Smooth muscle cell (in vitro differentiated cells): ENCODE results near the gene ACO2. TPM values are rescaled to one million over a fixed set of nuclear protein-coding genes. Genes with fewer than 3 reads are reported as not detected.
A peak's percentile ranks its signal among the peaks of the same experiment; 100 is the strongest.

Experiments
- DNase-seq: peaks from one replicate; lab custom pipeline; 2025; ENCODE audit not compliant: unreplicated experiment; lab: John Stamatoyannopoulos, UW
- H2AFZ ChIP-seq: fragments of 200-600 bp; sonication (generic); 2 replicates; pipeline ENCODE4 v1.6.0; 2016; ENCODE audit warnings: antibody characterized with exemption, low read depth, mild to moderate bottlenecking
- H3F3A ChIP-seq: fragments of 200-600 bp; sonication (generic); 2 replicates; pipeline ENCODE4 v1.6.0; 2017; ENCODE audit warnings: antibody characterized with exemption, low read depth
- H3K27ac ChIP-seq: fragments of 200-600 bp; sonication (generic); 2 replicates; pipeline ENCODE4 v1.5.1; 2016; ENCODE audit warnings: low read depth, mild to moderate bottlenecking
- H3K27me3 ChIP-seq: fragments of 200-600 bp; sonication (generic); 2 replicates; pipeline ENCODE4 v1.6.1; 2016; ENCODE audit warnings: low read depth, mild to moderate bottlenecking
- H3K36me3 ChIP-seq: fragments of 200-600 bp; sonication (generic); 2 replicates; pipeline ENCODE4 v1.5.1; 2016; ENCODE audit warnings: low read depth
- H3K4me1 ChIP-seq: fragments of 200-600 bp; sonication (generic); 2 replicates; pipeline ENCODE4 v1.5.1; 2016; ENCODE audit warnings: low read depth
- H3K4me2 ChIP-seq: fragments of 200-600 bp; sonication (generic); 2 replicates; pipeline ENCODE4 v1.6.0; 2016; ENCODE audit warnings: mild to moderate bottlenecking
- H3K4me3 ChIP-seq: fragments of 200-600 bp; sonication (generic); 2 replicates; pipeline ENCODE4 v1.5.1; 2016; ENCODE audit warnings: mild to moderate bottlenecking
- H3K79me2 ChIP-seq: fragments of 200-600 bp; sonication (generic); 2 replicates; pipeline ENCODE4 v1.6.0; 2016; ENCODE audit warnings: low read depth, mild to moderate bottlenecking
- H3K9ac ChIP-seq: fragments of 200-600 bp; sonication (generic); 2 replicates; pipeline ENCODE4 v1.6.0; 2016; ENCODE audit warnings: low read depth
- H3K9me3 ChIP-seq: fragments of 200-600 bp; sonication (generic); replicated peaks from 2 replicates; pipeline ENCODE4 v1.5.1; 2016; ENCODE audit warnings: low read depth
- H4K20me1 ChIP-seq: fragments of 200-600 bp; sonication (generic); 2 replicates; pipeline ENCODE4 v1.6.0; 2016; ENCODE audit warnings: low read depth
- CTCF ChIP-seq: fragments of 200-600 bp; sonication (generic); IDR thresholded peaks from 2 replicates; pipeline ENCODE4 v1.5.1; 2017; ENCODE audit warnings: borderline replicate concordance, mild to moderate bottlenecking, antibody characterized with exemption; ENCODE audit not compliant: insufficient read depth, poor library complexity, severe bottlenecking
- WGBS: methylation state at CpG from one replicate; pipeline ENCODE4 v1.1.7; 2016; ENCODE audit warnings: low lambda C conversion rate; 5-methylcytosine and 5-hydroxymethylcytosine counted together
- polyA plus RNA-seq: library from polyadenylated mRNA; unstranded; fragments of >200 nt; fragmentation: Nextera tagmentation; extraction: Ambion mirVana; gene quantifications from 2 replicates; pipeline ENCODE4 v1.2.1, GENCODE V29; 2016
- total RNA-seq: library from RNA; depleted of rRNA; stranded (reverse); fragments of >200 nt; gene quantifications from 2 replicates; pipeline ENCODE4 v1.2.3, GENCODE V29; 2014

ACO2 gene
- total and polyA plus RNA-seq, 2 experiments from 2014 or later, result 33.0 to 72.1 TPM

GRCh38 chr22:41479671-41480396, 10.9 kb downstream of the ACO2 start:
- no peak for TF ChIP-seq CTCF
- no peak for DNase-seq
- Histone ChIP-seq H3K27me3 (no peaks in the 10 kb centered on the region), H3K27ac (peak overlapping the region; percentile 28), H3K36me3 (no peaks in the 10 kb centered on the region), H3F3A (peaks cover 18% of the 10 kb centered on the region), H3K9me3 (no peaks in the 10 kb centered on the region), H3K4me1 (peaks cover 32% of the 10 kb centered on the region), H2AFZ (no peak overlapping the region), H3K4me2 (no peak overlapping the region), H3K4me3 (no peak overlapping the region), H4K20me1 (peaks cover 100% of the 10 kb centered on the region), H3K79me2 (peaks cover 81% of the 10 kb centered on the region), H3K9ac (no peak overlapping the region)
- WGBS, result 71% methylated on average over 6 of the region's 6 CpGs

GRCh38 chr22:41480397-41480735, 11.4 kb downstream of the ACO2 start:
- peaks cover 100% of the 10 kb centered on the region for H4K20me1 ChIP-seq
- H3K9ac ChIP-seq, result no peak overlapping the region
- 50% methylated on average over 7 of the region's 7 CpGs for WGBS
- H2AFZ ChIP-seq, result no peak overlapping the region
- no peak for DNase-seq
- peaks cover 81% of the 10 kb centered on the region for H3K79me2 ChIP-seq
- H3K4me2 ChIP-seq, result no peak overlapping the region
- peaks cover 18% of the 10 kb centered on the region for H3F3A ChIP-seq
- peaks cover 32% of the 10 kb centered on the region for H3K4me1 ChIP-seq
- H3K27me3 ChIP-seq, result no peaks in the 10 kb centered on the region
- H3K4me3 ChIP-seq, result no peak overlapping the region
- peak overlapping the region; percentile 28 for H3K27ac ChIP-seq
- H3K36me3 ChIP-seq, result no peaks in the 10 kb centered on the region
- H3K9me3 ChIP-seq, result no peaks in the 10 kb centered on the region
- no peak for TF ChIP-seq CTCF

GRCh38 chr22:41481131-41481830, 12.4 kb downstream of the ACO2 start:
- Histone ChIP-seq H4K20me1 (peaks cover 100% of the 10 kb centered on the region), H3K4me1 (peaks cover 32% of the 10 kb centered on the region), H3K79me2 (peaks cover 79% of the 10 kb centered on the region), H3K4me3 (no peak overlapping the region), H3K4me2 (no peak overlapping the region), H3K27ac (no peak overlapping the region), H3K9me3 (no peaks in the 10 kb centered on the region), H3K36me3 (no peaks in the 10 kb centered on the region), H3F3A (peaks cover 18% of the 10 kb centered on the region), H3K9ac (no peak overlapping the region), H3K27me3 (no peaks in the 10 kb centered on the region), H2AFZ (no peak overlapping the region)
- TF ChIP-seq CTCF, result no peak
- no peak for DNase-seq
- WGBS, result 95% methylated on average over 15 of the region's 15 CpGs
